HS-27A (cell line): ENCODE results near the gene F11.
"Not testable (repeated sequence)": the region's sequence is repeated elsewhere in the genome, so short reads cannot be mapped to it uniquely, and the experiment has no call there.

Experiments used
- DNase-seq: peaks from one replicate; pipeline ENCODE4 v3.0.0-alpha.2; 2012; ENCODE audit warnings: low read depth, missing footprints

F11 gene

GRCh38 chr4:186298031-186298647, 32.1 kb downstream of the F11 start:
- no peak for DNase-seq

DNA sequence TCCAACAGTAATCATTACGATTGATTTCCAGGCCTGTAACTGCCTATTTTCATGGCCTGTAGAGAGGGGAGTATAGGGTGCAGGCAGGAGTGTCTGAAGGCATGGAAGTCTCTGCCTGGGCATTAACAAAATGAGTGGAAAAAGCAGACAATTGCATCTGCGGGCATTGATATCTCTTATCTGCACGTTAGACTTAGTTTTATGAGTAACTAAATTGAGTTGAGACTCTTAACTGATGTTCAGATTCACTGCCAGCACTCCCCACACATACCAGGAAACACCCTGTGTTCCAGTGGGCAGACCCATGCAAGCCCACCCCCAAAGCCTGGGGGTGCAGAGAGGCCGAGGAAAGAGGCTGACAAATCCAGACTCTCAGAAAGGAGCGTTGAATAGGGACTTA, 33.3 kb downstream of the F11 start:
- DNase-seq = no peak

- no peak for DNase-seq
Measured at GRCh38 chr4:186300659-186301390, 34.8 kb downstream of the F11 start.

DNA sequence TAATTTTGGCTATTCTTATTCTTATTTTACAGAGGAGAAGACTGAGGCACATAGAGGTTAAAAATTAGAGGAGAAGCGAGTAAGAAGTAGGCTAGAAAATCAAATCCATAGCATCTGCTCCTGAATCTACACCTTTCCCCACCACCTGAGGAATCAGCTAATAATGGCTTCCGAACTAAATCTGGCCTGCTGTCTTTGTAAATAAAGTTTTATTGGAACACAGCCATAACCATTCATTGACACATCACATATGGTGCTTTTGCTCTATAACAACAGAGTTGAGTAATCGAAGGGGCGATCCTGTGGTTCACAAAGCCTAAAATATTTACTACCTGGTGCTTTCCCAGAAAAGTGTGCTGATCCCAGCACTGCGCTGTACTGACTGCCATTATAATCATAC, 38.2 kb downstream of the F11 start:
- DNase-seq = no peak

- DNase-seq = no peak
Measured at GRCh38 chr4:186304866-186305505, 39.0 kb downstream of the F11 start.

GRCh38 chr4:186307497-186307896, 41.5 kb downstream of the F11 start:
- no peak for DNase-seq

DNA sequence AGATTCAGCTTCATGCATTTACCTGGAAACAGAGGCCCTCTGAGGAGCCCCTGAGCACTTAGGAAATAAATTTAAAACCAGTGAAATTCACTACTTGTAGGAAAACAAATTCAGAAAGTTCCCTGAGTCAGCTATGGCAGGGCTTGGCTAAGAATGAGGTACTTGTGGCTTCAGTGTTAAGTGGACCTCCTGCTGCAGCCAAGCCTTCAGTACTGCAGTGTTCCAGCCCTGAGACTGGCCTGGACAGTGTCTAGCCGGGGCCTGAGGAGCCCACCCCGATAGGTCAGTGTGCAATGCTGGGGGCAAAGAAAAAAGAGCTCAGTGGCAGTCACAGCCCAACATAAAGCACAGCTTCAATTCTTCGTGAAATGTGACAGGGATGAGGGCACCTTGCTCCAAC, 41.9 kb downstream of the F11 start:
- no peak for DNase-seq

GRCh38 chr4:186318481-186318880, 52.5 kb downstream of the F11 start:
- no peak for DNase-seq

DNA sequence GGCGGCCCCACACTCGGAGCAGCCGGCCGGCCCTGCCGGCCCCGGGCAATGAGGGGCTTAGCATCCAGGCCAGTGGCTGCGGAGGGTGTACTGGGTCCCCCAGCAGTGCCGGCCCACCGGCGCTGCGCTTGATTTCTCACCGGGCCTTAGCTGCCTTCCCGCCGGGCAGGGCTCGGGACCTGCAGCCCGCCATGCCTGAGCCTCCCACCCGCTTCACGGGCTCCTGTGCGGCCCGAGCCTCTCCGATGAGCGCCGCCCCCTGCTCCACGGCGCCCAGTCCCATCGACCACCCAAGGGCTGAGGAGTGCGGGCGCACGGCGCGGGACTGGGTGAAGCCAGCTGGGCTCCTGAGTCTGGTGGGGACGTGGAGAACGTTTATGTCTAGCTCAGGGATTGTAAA, 58.7 kb downstream of the F11 start:
- not testable (repeated sequence) for DNase-seq

DNA sequence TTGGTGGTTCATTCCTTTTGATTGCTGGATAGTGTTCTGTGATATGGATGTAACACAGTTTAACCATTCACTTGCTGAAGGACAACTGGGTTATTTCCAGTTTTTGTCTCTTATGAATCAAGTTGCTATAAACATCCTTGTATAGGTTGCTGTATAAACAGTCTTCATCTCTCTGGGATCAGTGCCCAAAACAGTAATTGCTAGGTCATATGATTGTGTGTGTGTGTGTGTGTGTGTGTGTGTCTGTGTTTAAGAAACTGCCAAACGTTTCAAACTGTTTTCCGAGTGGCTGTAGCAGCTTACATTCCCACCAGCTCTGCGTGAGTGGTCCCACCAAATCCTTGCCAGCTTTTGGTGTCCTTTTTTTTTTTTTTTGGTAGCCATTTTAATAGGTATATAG, 60.4 kb downstream of the F11 start:
- no peak for DNase-seq

DNA sequence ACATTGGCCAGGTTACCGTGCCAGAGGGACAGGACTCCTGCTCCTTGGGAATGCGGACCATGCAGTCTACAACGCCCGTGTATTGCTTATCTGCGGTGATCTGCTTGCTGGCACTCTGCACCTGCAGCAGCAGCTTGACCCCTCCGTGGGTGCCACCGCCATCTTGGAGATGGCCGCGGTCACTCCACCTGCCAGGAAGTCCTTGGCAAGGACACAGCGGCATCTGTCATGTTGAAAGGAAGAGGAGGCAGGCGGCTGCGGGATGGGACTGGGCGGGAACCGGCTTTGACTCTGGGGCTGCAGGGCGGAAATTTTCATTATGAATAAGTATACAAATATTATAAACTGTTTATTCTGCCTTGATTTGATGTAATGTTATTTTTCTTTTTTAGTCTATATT, 63.4 kb downstream of the F11 start:
- DNase-seq = no peak

DNA sequence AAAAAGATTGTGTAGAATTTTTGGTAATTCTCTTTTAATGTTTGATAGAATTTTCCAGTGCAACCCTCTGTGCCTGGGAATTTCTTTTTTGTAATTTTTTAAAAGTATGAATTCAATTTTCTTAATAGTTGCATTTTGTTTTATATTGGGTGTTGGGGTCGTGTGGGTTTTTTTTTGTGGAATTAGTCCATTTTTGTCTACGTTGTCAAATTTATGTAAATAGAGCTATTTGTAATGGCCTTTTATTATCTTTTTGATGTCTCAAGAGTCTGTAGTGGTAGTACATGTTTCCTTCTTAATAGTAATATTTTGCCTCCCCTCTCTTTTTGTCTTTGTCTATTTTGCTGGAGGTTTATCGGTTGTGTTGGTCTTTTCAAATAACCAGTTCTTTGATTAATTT, 64.4 kb downstream of the F11 start:
- no peak for DNase-seq

GRCh38 chr4:186335793-186336192, 69.8 kb downstream of the F11 start:
- DNase-seq = no peak
